ENCODE measurements around the gene LCN6.

LCN6 gene

GRCh38 chr9:136724772-136725171, 23.6 kb downstream of the LCN6 start:
- no peaks in the 10 kb centered on the region for H3K9me3 Mint-ChIP-seq
- H3K27ac Mint-ChIP-seq, result no peak overlapping the region
- peaks cover 47 to 65% of the 10 kb centered on the region in 2 donors for H3K4me1 Mint-ChIP-seq
- ATAC-seq (replicated peaks), result no peak
- H3K36me3 Mint-ChIP-seq, result peaks cover 41 to 50% of the 10 kb centered on the region in 2 donors
- H3K27me3 Mint-ChIP-seq, result no peaks in the 10 kb centered on the region
- DNase-seq, result no peak
- peak overlapping the region in 1 of 2 donors; percentile 32 for H3K4me3 Mint-ChIP-seq

DNA sequence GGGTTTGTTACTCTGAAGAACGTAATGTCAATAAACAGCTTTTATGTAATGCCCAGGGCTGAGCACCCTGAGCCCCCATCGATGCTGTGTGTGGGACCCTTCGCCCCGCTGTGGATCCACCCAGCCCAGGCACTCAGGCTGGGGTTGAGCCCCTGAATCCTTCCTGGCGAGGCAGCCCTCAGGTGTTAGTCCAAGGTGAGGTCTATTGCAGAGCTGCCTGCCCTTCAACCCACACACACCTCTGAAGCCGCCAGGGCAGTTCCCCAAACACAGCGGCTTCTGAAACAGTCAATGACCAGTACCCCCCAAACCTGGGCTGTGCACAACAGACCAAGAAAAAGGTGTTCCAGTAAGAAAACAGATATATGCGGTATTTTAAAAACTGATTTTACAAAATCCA, 24.3 kb downstream of the LCN6 start:
- Mint-ChIP-seq H3K36me3 (peaks cover 41 to 50% of the 10 kb centered on the region in 2 donors), H3K27ac (peak overlapping the region; percentile 56), H3K4me3 (peak overlapping the region; percentile 10 to 48)

DNA sequence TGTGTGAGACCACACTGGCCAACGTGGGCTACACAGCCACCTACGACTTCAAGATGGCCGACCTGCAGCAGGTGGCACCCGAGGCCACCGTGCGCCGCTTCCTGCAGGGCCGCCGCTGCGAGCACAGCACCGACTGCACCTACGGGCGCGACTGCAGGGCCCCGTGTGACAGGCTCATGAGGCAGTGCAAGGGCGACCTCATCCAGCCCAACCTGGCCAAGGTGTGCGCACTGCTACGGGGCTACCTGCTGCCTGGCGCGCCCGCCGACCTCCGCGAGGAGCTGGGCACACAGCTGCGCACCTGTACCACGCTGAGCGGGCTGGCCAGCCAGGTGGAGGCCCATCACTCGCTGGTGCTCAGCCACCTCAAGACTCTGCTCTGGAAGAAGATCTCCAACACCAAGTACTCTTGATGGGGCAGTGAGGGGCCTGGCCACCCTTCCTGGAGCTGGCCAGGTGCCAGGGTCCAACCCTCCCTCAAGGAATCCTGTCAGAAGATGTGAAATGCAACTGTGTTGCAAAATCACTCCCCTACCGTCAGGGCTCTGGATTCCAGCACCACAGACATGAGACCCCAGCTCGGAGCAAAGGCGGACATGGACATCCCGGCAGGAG, 24.9 kb downstream of the LCN6 start:
- no peak for DNase-seq
- peaks cover 41 to 50% of the 10 kb centered on the region in 2 donors for H3K36me3 Mint-ChIP-seq
- peaks cover 45 to 71% of the 10 kb centered on the region in 2 donors for H3K4me1 Mint-ChIP-seq
- peak overlapping the region; percentile 79 for H3K27ac Mint-ChIP-seq
- H3K9me3 Mint-ChIP-seq, result no peaks in the 10 kb centered on the region
- H3K4me3 Mint-ChIP-seq, result no peak overlapping the region
- no peaks in the 10 kb centered on the region for H3K27me3 Mint-ChIP-seq
- no peak for ATAC-seq (replicated peaks)

More for the DNA sequence above, 24.3 kb downstream of the LCN6 start:
- no peaks in the 10 kb centered on the region for H3K9me3 Mint-ChIP-seq
- ATAC-seq (replicated peaks), result no peak
- H3K4me1 Mint-ChIP-seq, result peaks cover 43 to 66% of the 10 kb centered on the region in 2 donors
- no peak for DNase-seq
- H3K27me3 Mint-ChIP-seq, result no peaks in the 10 kb centered on the region

- DNase-seq (no peak), ATAC-seq (replicated peaks) (no peak)
- H3K4me1 Mint-ChIP-seq, result peaks cover 48 to 75% of the 10 kb centered on the region in 2 donors
- H3K27ac Mint-ChIP-seq, result peak overlapping the region; percentile 79
- H3K27me3 Mint-ChIP-seq, result no peaks in the 10 kb centered on the region
- no peaks in the 10 kb centered on the region for H3K9me3 Mint-ChIP-seq
- peaks cover 41 to 50% of the 10 kb centered on the region in 2 donors for H3K36me3 Mint-ChIP-seq
- no peak overlapping the region for H3K4me3 Mint-ChIP-seq
Measured at GRCh38 chr9:136722969-136723356, 25.4 kb downstream of the LCN6 start.

DNA sequence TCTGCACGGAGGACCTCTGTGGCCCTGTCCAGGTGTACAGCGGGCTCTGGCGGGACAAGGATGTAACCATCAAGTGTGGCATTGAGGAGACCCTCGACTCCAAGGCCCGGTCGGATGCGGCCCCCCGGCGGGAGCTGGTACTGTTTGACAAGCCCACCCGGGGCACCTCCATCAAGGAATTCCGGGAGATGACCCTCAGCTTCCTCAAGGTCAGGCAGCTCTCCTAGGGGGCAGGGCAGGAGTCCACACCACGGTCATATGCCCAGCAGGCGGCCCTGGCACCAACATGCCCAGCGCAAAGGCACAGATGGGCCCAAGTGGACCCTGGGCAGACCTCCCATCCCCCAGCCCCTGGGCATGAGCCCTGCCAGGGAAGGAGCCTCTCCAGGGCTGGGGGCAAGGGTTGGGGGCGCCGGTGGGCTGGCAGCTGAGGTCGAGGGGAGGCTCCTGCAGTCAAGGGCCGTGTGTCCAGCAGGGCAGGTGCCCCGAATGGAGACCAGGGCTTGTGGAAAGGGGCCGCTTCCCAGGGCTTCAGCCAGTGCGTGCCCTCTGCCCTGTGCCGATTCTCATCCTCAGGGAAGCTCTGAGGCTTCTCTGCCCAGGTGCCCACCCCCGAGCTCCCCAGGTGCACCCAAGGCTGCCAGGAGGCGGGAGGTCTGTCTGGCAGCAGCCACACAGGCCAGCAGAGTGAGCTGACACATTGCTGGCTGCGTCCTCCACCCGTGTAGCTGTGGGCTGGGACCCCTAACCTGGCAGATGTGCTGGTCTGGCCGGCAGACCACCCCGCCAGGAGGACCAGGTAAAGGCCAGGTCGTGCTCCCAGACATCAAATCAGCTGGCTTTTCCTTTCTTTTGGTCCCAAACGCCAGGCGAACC, 26.0 kb downstream of the LCN6 start:
- Mint-ChIP-seq H3K4me1 (peaks cover 45 to 75% of the 10 kb centered on the region in 2 donors), H3K27me3 (no peaks in the 10 kb centered on the region), H3K4me3 (no peak overlapping the region), H3K36me3 (peaks cover 38 to 46% of the 10 kb centered on the region in 2 donors), H3K27ac (peak overlapping the region; percentile 79), H3K9me3 (no peaks in the 10 kb centered on the region)
- DNase-seq, result no peak
- no peak for ATAC-seq (replicated peaks)

DNA sequence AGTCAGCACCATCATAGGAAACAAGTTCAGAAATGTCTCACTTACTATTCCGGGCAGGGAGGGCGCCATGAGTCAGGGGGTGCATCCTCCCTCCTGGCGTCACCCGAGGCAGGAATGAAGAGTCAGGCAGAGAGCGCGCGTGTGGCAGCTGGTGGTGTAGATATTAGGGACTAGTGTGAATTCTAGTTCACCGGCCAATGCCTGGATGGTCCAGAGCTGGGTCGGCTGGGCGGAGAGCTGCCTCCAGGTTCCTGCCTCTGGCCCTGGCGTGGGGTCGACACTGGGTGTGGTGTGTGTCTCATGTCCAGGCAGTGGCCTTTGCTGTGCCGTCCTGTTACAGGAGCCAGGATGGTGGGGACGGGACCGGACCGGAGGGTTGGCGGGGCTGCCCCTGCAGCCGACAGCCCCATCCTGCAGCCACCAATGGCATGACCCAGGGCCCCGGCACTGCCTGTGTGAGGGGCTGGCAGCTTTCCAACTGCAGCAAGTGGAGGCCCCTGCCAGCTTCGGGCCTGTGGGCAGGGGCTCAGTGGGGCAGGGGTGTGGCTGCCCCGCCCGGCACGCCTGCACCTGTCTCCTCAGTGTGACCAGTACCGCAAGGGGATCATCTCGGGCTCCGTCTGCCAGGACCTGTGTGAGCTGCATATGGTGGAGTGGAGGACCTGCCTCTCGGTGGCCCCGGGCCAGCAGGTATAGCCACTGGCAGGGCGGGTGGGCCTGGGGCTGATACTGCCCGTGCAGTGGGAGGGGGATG, 26.8 kb downstream of the LCN6 start:
- H3K9me3 Mint-ChIP-seq, result no peaks in the 10 kb centered on the region
- no peak for DNase-seq
- H3K27ac Mint-ChIP-seq, result peak overlapping the region; percentile 82
- H3K27me3 Mint-ChIP-seq, result no peaks in the 10 kb centered on the region
- peak overlapping the region in 1 of 2 donors; percentile 1 for H3K4me3 Mint-ChIP-seq
- H3K36me3 Mint-ChIP-seq, result peaks cover 32 to 40% of the 10 kb centered on the region in 2 donors
- peaks cover 41 to 69% of the 10 kb centered on the region in 2 donors for H3K4me1 Mint-ChIP-seq
- no peak for ATAC-seq (replicated peaks)

- peaks cover 38 to 65% of the 10 kb centered on the region in 2 donors for H3K4me1 Mint-ChIP-seq
Measured at GRCh38 chr9:136720898-136721338, 27.4 kb downstream of the LCN6 start.

DNA sequence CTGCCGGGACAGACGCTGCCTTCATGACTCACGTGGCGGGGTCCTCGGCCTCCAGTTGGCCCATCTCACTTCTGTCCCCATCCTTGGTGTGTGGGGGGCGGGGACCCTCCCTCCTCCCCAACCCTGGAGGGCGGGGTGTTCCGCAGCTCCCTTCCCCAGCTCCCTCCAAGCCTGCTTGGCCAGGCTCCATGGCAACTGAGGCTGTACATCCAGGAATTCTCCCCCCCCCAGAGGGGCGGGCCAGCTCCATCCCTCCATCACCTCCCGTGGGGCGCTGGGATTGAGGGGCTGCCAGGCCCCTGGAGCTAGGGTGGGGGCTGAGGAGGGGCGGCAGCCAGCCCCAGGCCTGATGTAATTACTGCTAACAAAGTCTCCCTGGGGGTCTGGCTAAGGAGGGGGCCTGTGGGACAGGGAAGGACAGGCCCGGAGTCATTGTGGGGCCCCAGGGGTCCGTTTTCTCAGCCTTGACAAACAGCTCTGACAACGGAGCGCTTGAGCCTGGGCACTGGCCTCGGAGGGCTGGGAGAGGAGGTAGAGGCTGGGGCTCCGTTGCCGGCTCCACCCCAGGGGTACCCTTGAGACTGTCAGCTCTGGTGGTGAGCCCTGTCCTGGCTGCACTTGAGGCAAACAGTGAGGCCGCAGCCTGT, 28.0 kb downstream of the LCN6 start:
- ATAC-seq (replicated peaks) (no peak), DNase-seq (no peak)
- H3K9me3 Mint-ChIP-seq, result no peaks in the 10 kb centered on the region
- H3K36me3 Mint-ChIP-seq, result peaks cover 22 to 30% of the 10 kb centered on the region in 2 donors
- no peaks in the 10 kb centered on the region for H3K27me3 Mint-ChIP-seq
- H3K4me1 Mint-ChIP-seq, result peaks cover 38 to 68% of the 10 kb centered on the region in 2 donors
- H3K27ac Mint-ChIP-seq, result no peak overlapping the region
- H3K4me3 Mint-ChIP-seq, result peak overlapping the region; percentile 7 to 21

More at GRCh38 chr9:136720898-136721338, 27.4 kb downstream of the LCN6 start:
- peak overlapping the region; percentile 82 for H3K27ac Mint-ChIP-seq
- H3K4me3 Mint-ChIP-seq, result peak overlapping the region in 1 of 2 donors; percentile 1
- peaks cover 26 to 35% of the 10 kb centered on the region in 2 donors for H3K36me3 Mint-ChIP-seq
- H3K27me3 Mint-ChIP-seq, result no peaks in the 10 kb centered on the region
- DNase-seq, result no peak
- no peaks in the 10 kb centered on the region for H3K9me3 Mint-ChIP-seq
- no peak for ATAC-seq (replicated peaks)

GRCh38 chr9:136719195-136719880, 29.0 kb downstream of the LCN6 start:
- peak; percentile 52 to 59 for ATAC-seq (replicated peaks)
- peak overlapping the region; percentile 40 to 53 for H3K4me3 Mint-ChIP-seq
- peaks cover 36 to 70% of the 10 kb centered on the region in 2 donors for H3K4me1 Mint-ChIP-seq
- peaks cover 20 to 22% of the 10 kb centered on the region in 2 donors for H3K36me3 Mint-ChIP-seq
- H3K27ac Mint-ChIP-seq, result peak overlapping the region; percentile 59
- no peaks in the 10 kb centered on the region for H3K9me3 Mint-ChIP-seq
- no peaks in the 10 kb centered on the region for H3K27me3 Mint-ChIP-seq
- DNase-seq, result no peak

DNA sequence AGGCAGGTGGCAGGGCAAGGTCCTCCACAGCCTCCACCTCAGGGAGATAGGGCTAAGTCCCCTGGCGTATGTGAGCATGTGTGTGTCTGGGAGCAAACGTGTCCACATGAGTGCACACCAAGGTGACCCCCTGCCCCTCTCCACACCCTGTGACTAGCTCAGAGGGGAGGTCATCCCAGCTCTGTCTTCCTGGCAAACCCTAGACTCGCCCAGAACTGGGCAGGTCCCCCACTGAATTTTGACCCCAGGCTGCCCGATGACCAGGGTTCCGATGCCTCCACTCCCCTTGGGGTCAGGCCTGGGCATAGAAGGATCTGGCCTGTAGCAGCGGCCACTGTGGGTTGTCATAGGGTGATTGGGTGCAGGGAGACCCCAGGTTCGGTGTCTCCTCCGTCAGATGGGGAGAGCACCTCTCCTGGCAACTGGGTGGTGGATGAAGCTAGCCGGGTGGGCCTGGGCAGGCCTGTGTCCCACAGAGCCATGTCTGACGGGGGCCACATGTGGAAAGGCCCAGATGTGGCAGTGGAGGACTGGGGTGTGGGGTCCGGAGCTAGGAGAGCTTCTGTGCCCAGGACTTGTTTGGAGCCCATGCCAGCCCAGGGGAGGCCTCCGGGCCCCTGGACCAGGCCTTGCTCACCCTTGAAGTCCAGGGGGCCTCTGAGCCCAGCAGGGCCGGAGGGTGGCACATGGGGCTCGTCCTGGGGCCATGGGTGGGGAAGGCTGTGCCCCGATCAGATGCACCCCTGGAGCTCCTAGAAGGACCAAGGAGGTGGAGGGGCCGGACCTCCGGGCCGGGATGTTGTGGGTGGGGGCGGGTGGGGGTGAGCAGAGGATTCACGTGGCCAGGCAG, 29.8 kb downstream of the LCN6 start:
- H3K4me3 Mint-ChIP-seq, result no peak overlapping the region
- peaks cover 37 to 70% of the 10 kb centered on the region in 2 donors for H3K4me1 Mint-ChIP-seq
- ATAC-seq (replicated peaks) (peak; percentile 3 to 26), DNase-seq (no peak)
- H3K27me3 Mint-ChIP-seq, result no peaks in the 10 kb centered on the region
- peaks cover 13 to 14% of the 10 kb centered on the region in 2 donors for H3K36me3 Mint-ChIP-seq
- no peaks in the 10 kb centered on the region for H3K9me3 Mint-ChIP-seq
- H3K27ac Mint-ChIP-seq, result peak overlapping the region; percentile 78

DNA sequence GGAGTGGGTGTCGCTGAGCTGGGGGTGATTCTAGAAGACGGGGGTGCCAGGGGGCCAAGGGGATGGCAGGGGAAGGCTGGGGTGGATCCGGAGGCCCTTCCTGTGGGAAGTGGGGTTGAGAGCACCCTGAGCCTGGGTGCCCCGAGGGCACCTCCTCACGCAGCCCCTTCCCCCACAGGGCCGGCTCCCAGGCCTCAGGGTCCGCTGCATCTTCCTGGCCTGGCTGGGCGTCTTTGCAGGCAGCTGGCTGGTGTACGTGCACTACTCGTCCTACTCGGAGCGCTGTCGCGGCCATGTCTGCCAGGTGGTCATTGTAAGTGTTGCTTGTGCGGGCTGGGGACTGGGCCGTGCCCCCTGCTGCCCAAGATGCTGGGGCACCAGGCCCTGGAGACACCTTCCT, 30.9 kb downstream of the LCN6 start:
- DNase-seq (no peak), ATAC-seq (replicated peaks) (no peak)
- H3K4me1 Mint-ChIP-seq, result peaks cover 38 to 67% of the 10 kb centered on the region in 2 donors
- H3K36me3 Mint-ChIP-seq, result peaks cover 7 to 9% of the 10 kb centered on the region in 2 donors
- no peaks in the 10 kb centered on the region for H3K27me3 Mint-ChIP-seq
- no peak overlapping the region for H3K4me3 Mint-ChIP-seq
- no peak overlapping the region for H3K27ac Mint-ChIP-seq
- H3K9me3 Mint-ChIP-seq, result no peaks in the 10 kb centered on the region

DNA sequence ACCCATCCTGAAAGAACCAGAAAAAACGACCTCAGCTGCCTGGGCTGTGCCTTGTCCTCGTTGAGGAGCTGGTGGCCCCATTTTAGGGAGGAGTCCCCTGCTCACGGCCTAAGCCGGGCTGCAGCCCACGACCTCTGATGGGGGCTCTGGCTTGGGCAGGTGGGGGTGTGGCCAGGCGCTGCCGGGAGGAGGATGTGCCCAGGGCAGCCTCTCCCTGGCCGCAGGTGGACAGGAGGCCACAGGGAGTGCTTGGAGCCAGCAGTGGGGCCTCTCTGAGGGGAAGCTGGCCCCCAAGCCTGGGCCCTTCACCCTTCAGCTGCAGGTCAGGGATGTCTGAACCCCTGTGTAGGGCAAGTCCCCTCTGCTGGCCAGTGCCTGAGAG, 33.4 kb downstream of the LCN6 start:
- DNase-seq (no peak), ATAC-seq (replicated peaks) (no peak)
- Mint-ChIP-seq H3K36me3 (no peaks in the 10 kb centered on the region), H3K4me1 (peaks cover 25 to 53% of the 10 kb centered on the region in 2 donors), H3K27me3 (peaks cover 0 to 4% of the 10 kb centered on the region in 2 donors), H3K9me3 (no peaks in the 10 kb centered on the region), H3K4me3 (peak overlapping the region in 1 of 2 donors; percentile 26), H3K27ac (peak overlapping the region; percentile 83)
